Caco-2 (cell line): ENCODE measurements around the gene LGR6. TPM values are rescaled to one million over a fixed set of nuclear protein-coding genes. Genes with fewer than 3 reads are reported as not detected.

Experiments
- BruUV-seq: library from RNA; stranded (reverse); fragments of 400-500 nt; replicated peaks from 2 replicates; lab custom pipeline; 2021; lab: Mats Ljungman, UMichigan
- CTCF ChIA-PET: fragments of 300-600 bp; sonication (Branson Sonifier 250); formaldehyde crosslinking; loops from one replicate; lab custom pipeline; 2022; ENCODE audit warnings: antibody characterized with exemption; lab: Charles Lee
- POLR2A ChIA-PET: fragments of 300-600 bp; sonication (Branson Sonifier 250); formaldehyde crosslinking; loops from one replicate; lab custom pipeline; 2022; ENCODE audit warnings: antibody characterized with exemption; lab: Charles Lee
- DNase-seq, 2 experiments: peaks; one replicate each; pipeline versions ENCODE4 v3.0.0 to v3.0.0-alpha.2; 2020 to 2022
- H3K27me3 ChIP-seq: replicated peaks from 2 replicates; pipeline ENCODE4 v1.6.0; 2011; ENCODE audit warnings: low read length; ENCODE audit not compliant: control insufficient read depth, insufficient read depth
- H3K36me3 ChIP-seq: 2 replicates; pipeline ENCODE4 v1.5.1; 2011; ENCODE audit warnings: low read length; ENCODE audit not compliant: control insufficient read depth, insufficient read depth
- H3K4me1 ChIP-seq: fragments of 250-450 bp; sonication (Bioruptor Pico); 2 replicates; pipeline ENCODE4 v1.5.1; 2020; ENCODE audit warnings: mild to moderate bottlenecking
- H3K4me3 ChIP-seq: 2 replicates; pipeline ENCODE4 v1.5.1; 2011; ENCODE audit warnings: low read depth, mild to moderate bottlenecking, control low read depth, low read length
- H3K9me3 ChIP-seq: fragments of 250-450 bp; sonication (Bioruptor Pico); 2 replicates; pipeline ENCODE4 v1.5.1; 2020; ENCODE audit warnings: mild to moderate bottlenecking, moderate library complexity
- H3K27ac Mint-ChIP-seq: one replicate; pipeline ENCODE4 v1.8.0; 2022; ENCODE audit warnings: mixed read lengths; ENCODE audit not compliant: unreplicated experiment
- H3K27me3 Mint-ChIP-seq: one replicate; pipeline ENCODE4 v1.8.0; 2022; ENCODE audit warnings: mixed read lengths; ENCODE audit not compliant: insufficient read depth, unreplicated experiment
- H3K36me3 Mint-ChIP-seq: one replicate; pipeline ENCODE4 v1.8.0; 2022; ENCODE audit warnings: mild to moderate bottlenecking, mixed read lengths; ENCODE audit not compliant: insufficient read depth, unreplicated experiment
- H3K4me1 Mint-ChIP-seq: one replicate; pipeline ENCODE4 v1.8.0; 2022; ENCODE audit warnings: low read depth, mixed read lengths; ENCODE audit not compliant: unreplicated experiment
- H3K4me3 Mint-ChIP-seq: one replicate; pipeline ENCODE4 v1.8.0; 2022; ENCODE audit warnings: mild to moderate bottlenecking, moderate library complexity, mixed read lengths; ENCODE audit not compliant: unreplicated experiment
- H3K9me3 Mint-ChIP-seq: one replicate; pipeline ENCODE4 v1.8.0; 2022; ENCODE audit warnings: mixed read lengths; ENCODE audit not compliant: unreplicated experiment
- CTCF ChIP-seq, 2 experiments: fragments of 200-600 bp in 1 of 2; IDR thresholded peaks; 1 replicate in 1 of 2; 2 replicates in 1 of 2; pipeline versions ENCODE4 v1.5.1 to v1.8.0; 2011 to 2022; ENCODE audit warnings: antibody characterized with exemption in 1 of 2, control low read depth in 1 of 2, inconsistent platforms in 1 of 2, low read depth in 1 of 2, low read length in 1 of 2, mild to moderate bottlenecking in 1 of 2, moderate library complexity in 1 of 2; ENCODE audit not compliant: insufficient read depth in 1 of 2, severe bottlenecking in 1 of 2, unreplicated experiment in 1 of 2
- intact Hi-C: fragments of 100-400 bp; cut with micrococcal nuclease; formaldehyde crosslinking; loops from one replicate; pipeline ENCODE4 v1.10.0; 2022; ENCODE audit not compliant: unreplicated experiment
- total RNA-seq: library from RNA; stranded (reverse); gene quantifications from 2 replicates; pipeline ENCODE4 v1.2.3, GENCODE V29; 2022

LGR6 gene
- total RNA-seq, 1 experiment from 2014 or later = 0.36 TPM

GRCh38 chr1:202171292-202172014 is 22.1 kb upstream of the LGR6 start:
- no peak for TF ChIP-seq CTCF (IDR thresholded peaks at IDR 0.05; ENCODE audit: insufficient read depth in 1 of 2, low read depth in 1 of 2, low read length in 1 of 2, severe bottlenecking in 1 of 2, unreplicated experiment in 1 of 2)
- BruUV-seq = no TSS peak
- no peaks in the 10 kb centered on the region for H3K36me3 Mint-ChIP-seq

GRCh38 chr1:202172015-202172355 is 21.6 kb upstream of the LGR6 start:
- BruUV-seq = no TSS peak
- H3K9me3 Mint-ChIP-seq = no peaks in the 10 kb centered on the region
- no peak overlapping the region for H3K4me3 ChIP-seq
- ChIA-PET POLR2A (no interaction called here), CTCF (no interaction called here)
- H3K27me3 Mint-ChIP-seq = no peaks in the 10 kb centered on the region
- H3K36me3 Mint-ChIP-seq = no peaks in the 10 kb centered on the region
- H3K27me3 ChIP-seq = no peaks in the 10 kb centered on the region
- no peaks in the 10 kb centered on the region for H3K4me1 Mint-ChIP-seq
- no peak for DNase-seq
- no peaks in the 10 kb centered on the region for H3K36me3 ChIP-seq
- H3K4me3 Mint-ChIP-seq = no peak overlapping the region
- intact Hi-C loops = no loop called here
- no peaks in the 10 kb centered on the region for H3K4me1 ChIP-seq
- no peak overlapping the region for H3K27ac Mint-ChIP-seq
- no peaks in the 10 kb centered on the region for H3K9me3 ChIP-seq
- TF ChIP-seq CTCF (IDR thresholded peaks at IDR 0.05; ENCODE audit: insufficient read depth in 1 of 2, low read depth in 1 of 2, low read length in 1 of 2, severe bottlenecking in 1 of 2, unreplicated experiment in 1 of 2) = no peak

More at GRCh38 chr1:202171292-202172014, 22.1 kb upstream of the LGR6 start:
- no peak for DNase-seq
- intact Hi-C loops = no loop called here
- CTCF ChIA-PET = no interaction called here
- no peak overlapping the region for H3K4me3 ChIP-seq
- POLR2A ChIA-PET = no interaction called here
- H3K9me3 ChIP-seq = no peaks in the 10 kb centered on the region
- no peaks in the 10 kb centered on the region for H3K27me3 ChIP-seq
- Mint-ChIP-seq H3K4me1 (no peaks in the 10 kb centered on the region), H3K27me3 (no peaks in the 10 kb centered on the region), H3K9me3 (no peaks in the 10 kb centered on the region), H3K27ac (no peak overlapping the region), H3K4me3 (no peak overlapping the region)
- H3K4me1 ChIP-seq = no peaks in the 10 kb centered on the region
- H3K36me3 ChIP-seq = no peaks in the 10 kb centered on the region

- no peak overlapping the region for H3K27ac Mint-ChIP-seq
- no peaks in the 10 kb centered on the region for H3K27me3 Mint-ChIP-seq
- H3K4me3 Mint-ChIP-seq = no peak overlapping the region
- no TSS peak for BruUV-seq
- no peaks in the 10 kb centered on the region for H3K36me3 Mint-ChIP-seq
- CTCF ChIA-PET = interaction anchor here (0.8 to 1.9 kb wide), 2 partner anchors 15 to 546 kb away, joined by 3 to 6 read pairs; no protein-coding TSS in a partner anchor
- Histone ChIP-seq H3K36me3 (no peaks in the 10 kb centered on the region), H3K27me3 (no peaks in the 10 kb centered on the region), H3K4me3 (no peak overlapping the region), H3K4me1 (no peaks in the 10 kb centered on the region), H3K9me3 (no peaks in the 10 kb centered on the region)
- no peak for DNase-seq
- H3K9me3 Mint-ChIP-seq = no peaks in the 10 kb centered on the region
- H3K4me1 Mint-ChIP-seq = no peaks in the 10 kb centered on the region
- no peak for TF ChIP-seq CTCF (IDR thresholded peaks at IDR 0.05; ENCODE audit: insufficient read depth in 1 of 2, low read depth in 1 of 2, low read length in 1 of 2, severe bottlenecking in 1 of 2, unreplicated experiment in 1 of 2)
- intact Hi-C loops = no loop called here
- POLR2A ChIA-PET = no interaction called here
These were observed 19.6 kb upstream of the LGR6 start for GRCh38 chr1:202173993-202174392.
